GM12872 (cell line): ENCODE measurements around the gene KCNT1.

Experiments
- TF ChIP-seq, protein P1 (sequence below): IDR thresholded peaks from 3 replicates; pipeline ENCODE4 v1.5.1; 2011; ENCODE audit warnings: low read depth, mild to moderate bottlenecking, low read length, moderate library complexity; ENCODE audit not compliant: insufficient read depth

Gene KCNT1

DNA sequence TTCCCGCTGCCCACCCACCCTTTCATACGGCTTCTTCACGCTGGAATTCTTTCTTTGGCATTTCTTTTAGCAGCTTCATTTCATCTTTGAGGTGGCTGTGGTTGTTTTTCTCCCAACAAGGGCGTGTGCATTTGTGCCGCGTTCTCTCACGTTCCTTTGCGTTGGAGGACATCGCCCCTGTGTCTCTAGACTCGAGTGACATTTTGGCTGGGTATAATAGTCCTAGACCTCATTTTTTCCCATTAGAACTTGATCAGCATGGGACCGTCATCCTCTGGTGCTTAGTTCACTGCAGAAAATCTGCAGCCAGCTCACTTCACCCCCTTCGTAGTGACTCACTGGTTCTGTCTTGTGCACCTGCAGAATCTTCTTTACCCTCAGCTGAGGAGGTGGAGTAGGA lies 29.5 kb downstream of the KCNT1 start:
- TF ChIP-seq, protein P1, sequence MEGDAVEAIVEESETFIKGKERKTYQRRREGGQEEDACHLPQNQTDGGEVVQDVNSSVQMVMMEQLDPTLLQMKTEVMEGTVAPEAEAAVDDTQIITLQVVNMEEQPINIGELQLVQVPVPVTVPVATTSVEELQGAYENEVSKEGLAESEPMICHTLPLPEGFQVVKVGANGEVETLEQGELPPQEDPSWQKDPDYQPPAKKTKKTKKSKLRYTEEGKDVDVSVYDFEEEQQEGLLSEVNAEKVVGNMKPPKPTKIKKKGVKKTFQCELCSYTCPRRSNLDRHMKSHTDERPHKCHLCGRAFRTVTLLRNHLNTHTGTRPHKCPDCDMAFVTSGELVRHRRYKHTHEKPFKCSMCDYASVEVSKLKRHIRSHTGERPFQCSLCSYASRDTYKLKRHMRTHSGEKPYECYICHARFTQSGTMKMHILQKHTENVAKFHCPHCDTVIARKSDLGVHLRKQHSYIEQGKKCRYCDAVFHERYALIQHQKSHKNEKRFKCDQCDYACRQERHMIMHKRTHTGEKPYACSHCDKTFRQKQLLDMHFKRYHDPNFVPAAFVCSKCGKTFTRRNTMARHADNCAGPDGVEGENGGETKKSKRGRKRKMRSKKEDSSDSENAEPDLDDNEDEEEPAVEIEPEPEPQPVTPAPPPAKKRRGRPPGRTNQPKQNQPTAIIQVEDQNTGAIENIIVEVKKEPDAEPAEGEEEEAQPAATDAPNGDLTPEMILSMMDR = no peak

DNA sequence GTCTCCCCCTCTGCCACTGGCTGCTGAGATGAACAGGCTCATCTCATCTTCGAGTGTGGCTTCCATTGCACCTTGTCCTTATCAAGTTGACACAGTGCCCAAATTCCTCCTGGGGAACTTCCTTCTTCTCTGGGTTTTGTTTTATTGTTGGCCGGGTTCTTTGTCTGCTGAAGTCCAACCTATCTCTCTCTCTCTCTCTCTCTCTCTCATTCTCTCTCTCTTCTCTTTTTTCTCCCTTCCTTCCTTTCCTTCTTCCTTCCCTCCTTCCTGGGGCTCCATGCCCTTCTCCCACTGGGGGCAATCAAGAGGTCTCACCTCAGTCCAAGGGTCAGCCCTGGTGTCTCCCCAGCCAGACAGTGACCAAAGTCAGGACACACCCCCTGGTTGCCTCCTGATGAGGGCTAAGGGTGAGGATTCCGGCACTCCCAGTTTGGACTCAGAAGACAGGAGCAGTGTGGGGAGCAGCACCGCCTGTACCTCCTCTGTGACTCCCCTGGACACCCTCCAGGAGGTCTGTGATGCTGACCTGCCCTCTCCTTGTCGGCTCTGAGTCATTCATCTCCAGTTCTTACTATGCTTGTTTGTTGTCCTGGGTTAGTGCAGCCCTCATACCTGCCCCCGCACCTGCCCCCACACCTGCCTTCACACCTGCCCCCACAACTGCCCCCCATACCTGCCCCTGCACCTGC lies 30.7 kb downstream of the KCNT1 start:
- TF ChIP-seq, protein P1 = no peak

DNA sequence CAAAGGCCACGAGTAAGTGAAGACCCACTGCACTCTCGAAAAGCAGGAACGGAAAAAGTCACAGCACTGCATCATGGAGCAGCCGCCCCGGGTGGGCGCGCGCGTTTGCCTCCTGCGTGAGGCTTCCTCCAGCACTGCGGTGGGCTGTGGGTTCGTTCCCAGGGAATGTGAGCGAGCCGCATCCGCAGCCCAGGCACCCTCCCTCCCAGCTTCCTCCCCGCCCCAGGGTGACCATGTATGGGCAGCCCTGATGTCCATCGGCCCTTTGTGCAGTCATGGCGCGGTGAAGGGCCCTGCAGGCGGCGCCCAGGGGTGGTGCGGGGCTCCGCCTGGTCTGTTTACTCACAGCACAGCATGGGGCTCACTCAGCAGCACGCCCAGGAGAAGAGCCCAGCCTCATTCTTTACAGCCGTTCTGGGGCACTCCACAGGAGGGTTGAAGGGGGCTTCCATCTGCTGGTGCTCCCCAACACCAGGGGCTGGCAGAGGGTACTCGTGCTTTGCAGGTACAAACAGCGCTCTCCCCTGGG lies 32.7 kb downstream of the KCNT1 start:
- TF ChIP-seq, protein P1 = no peak

DNA sequence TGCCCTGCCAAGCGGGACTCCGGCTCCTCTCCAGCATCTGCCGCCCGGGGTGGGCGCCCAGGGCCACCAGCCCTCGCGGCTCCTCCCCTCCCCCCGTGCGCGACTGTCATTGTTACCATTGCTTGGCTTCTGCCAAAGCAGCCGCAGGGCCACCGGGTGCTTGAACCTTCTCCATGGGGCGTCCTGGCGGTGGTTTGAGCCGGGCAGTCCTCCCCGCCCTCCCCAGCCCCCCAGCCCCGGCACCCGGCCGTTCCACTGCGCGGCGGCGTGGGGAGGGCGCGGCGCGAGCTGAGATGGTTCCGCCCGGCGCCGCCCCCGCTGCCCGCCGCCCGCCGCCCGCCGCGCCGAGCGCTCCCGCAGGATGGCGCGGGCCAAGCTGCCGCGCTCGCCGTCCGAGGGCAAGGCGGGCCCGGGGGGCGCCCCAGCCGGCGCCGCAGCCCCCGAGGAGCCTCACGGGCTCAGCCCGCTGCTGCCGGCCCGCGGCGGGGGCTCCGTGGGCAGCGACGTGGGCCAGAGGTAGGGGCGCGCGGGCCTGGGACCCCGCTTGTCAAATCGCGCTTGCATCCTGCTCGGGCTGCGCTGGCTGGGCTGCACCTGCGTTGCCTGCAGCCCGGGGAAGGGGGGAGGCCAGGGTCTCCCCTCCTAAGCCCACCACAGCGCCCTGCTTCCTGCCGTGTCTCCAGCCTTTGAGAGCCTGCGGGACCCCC lies 34.4 kb downstream of the KCNT1 start:
- TF ChIP-seq, protein P1 = no peak

DNA sequence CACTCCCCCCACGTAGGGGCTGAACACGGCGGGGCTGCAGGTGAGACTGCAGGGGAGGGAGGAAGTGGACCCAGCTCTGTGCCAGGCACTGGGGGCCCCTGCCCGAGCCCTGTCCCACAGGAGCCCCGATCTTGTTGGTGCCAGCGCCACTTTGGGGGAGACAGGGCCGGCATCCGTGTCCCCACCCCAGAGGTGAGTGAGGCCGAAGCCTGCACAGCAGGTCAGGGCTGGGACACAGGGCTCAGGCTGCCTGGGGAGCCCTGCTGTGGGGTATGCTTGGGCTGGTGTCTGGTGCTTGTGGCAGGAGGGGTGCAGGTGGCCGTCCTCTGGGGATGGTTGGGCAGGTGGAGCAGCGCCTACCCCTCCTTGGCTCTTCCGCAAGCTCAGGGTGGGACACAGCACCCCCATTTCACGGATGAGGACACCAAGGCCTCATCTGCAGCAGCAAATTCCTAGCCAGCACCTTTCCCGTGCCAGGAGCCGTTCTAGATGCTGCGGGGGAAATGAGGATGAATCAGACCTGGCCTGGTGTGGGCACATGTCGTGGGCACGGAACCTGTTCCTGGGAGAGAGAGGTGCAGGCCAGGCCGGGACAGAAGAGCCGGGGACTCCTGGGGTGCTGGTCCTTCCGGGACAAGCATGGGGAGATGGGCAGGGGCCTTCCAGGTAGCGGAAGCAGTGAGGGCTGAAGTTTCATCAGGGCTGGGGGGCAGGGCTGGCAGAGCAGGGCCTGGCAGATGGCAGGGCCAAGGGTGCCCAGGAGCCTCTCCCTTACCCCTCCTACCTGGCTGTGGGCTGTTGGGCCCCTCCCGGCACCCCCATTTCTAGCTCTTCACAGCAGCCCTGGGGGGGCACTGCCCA lies 35.2 kb downstream of the KCNT1 start:
- TF ChIP-seq, protein P1 = no peak

DNA sequence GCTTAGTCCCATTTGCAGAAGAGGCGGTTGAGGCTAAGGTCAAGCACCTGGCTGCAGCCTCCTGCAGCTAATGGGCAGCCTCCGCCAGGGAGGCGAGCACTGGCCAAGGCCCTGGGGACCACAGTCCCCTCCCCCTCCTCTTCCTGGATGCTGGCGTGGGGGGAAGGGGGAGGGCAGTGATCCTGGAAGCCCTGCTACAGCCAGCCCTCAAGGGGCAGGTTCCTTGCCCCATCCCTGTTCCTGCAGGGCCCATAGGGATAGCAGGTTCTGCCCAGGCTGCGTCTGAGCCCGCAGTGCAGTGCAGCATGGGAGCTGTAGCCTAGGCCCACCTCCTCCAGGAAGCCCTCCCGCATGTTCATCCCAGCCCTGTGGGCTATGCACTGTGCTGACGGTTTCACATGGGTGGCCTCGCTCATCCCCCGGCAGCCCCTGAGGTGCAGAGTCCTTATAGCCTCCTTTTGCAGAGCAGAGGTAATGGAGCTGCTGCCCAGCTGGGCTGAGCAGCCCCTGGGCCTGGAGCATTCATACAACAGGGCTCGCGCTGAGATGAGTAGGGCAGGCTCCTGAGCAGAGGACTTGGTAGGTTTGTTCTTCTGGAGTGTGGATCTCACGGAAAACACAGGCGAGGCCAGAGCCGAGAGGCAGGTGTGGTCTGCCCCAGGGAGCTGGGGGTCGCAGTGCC lies 36.0 kb downstream of the KCNT1 start:
- TF ChIP-seq, protein P1 = no peak
